Panc1 (cell line): Measurements from ENCODE around the gene SLC9A8.

Source experiments
- POLR2AphosphoS5 ChIP-seq: IDR thresholded peaks from 2 replicates; pipeline ENCODE4 v1.6.1; 2012; ENCODE audit warnings: mild to moderate bottlenecking, low read depth, low read length, moderate library complexity
- SIN3A ChIP-seq: IDR thresholded peaks from 2 replicates; pipeline ENCODE4 v1.6.1; 2012; ENCODE audit warnings: low read depth, mild to moderate bottlenecking, low read length, moderate library complexity, borderline replicate concordance; ENCODE audit not compliant: insufficient read depth
- TCF7L2 ChIP-seq: IDR thresholded peaks from 2 replicates; pipeline ENCODE4 v1.6.1; 2011; ENCODE audit warnings: mild to moderate bottlenecking, low read depth, low read length, inconsistent platforms
- TF ChIP-seq, protein P1 (sequence below): fragments of 450-650 bp; IDR thresholded peaks from 2 replicates; pipeline ENCODE4 v1.5.1; 2017; ENCODE audit warnings: mild to moderate bottlenecking
- TF ChIP-seq, protein P2 (sequence below), 2 experiments: IDR thresholded peaks; 2 replicates each; pipeline ENCODE4 v1.6.1; 2011 to 2012; ENCODE audit warnings: low read depth in 2 of 2, control low read depth in 1 of 2, low read length in 1 of 2, mild to moderate bottlenecking in 1 of 2, moderate library complexity in 1 of 2; ENCODE audit not compliant: insufficient read depth in 1 of 2

- TF ChIP-seq, protein P1, sequence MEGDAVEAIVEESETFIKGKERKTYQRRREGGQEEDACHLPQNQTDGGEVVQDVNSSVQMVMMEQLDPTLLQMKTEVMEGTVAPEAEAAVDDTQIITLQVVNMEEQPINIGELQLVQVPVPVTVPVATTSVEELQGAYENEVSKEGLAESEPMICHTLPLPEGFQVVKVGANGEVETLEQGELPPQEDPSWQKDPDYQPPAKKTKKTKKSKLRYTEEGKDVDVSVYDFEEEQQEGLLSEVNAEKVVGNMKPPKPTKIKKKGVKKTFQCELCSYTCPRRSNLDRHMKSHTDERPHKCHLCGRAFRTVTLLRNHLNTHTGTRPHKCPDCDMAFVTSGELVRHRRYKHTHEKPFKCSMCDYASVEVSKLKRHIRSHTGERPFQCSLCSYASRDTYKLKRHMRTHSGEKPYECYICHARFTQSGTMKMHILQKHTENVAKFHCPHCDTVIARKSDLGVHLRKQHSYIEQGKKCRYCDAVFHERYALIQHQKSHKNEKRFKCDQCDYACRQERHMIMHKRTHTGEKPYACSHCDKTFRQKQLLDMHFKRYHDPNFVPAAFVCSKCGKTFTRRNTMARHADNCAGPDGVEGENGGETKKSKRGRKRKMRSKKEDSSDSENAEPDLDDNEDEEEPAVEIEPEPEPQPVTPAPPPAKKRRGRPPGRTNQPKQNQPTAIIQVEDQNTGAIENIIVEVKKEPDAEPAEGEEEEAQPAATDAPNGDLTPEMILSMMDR = no peak
- TF ChIP-seq POLR2AphosphoS5 (no peak), TCF7L2 (no peak), SIN3A (no peak)
- TF ChIP-seq, protein P2, sequence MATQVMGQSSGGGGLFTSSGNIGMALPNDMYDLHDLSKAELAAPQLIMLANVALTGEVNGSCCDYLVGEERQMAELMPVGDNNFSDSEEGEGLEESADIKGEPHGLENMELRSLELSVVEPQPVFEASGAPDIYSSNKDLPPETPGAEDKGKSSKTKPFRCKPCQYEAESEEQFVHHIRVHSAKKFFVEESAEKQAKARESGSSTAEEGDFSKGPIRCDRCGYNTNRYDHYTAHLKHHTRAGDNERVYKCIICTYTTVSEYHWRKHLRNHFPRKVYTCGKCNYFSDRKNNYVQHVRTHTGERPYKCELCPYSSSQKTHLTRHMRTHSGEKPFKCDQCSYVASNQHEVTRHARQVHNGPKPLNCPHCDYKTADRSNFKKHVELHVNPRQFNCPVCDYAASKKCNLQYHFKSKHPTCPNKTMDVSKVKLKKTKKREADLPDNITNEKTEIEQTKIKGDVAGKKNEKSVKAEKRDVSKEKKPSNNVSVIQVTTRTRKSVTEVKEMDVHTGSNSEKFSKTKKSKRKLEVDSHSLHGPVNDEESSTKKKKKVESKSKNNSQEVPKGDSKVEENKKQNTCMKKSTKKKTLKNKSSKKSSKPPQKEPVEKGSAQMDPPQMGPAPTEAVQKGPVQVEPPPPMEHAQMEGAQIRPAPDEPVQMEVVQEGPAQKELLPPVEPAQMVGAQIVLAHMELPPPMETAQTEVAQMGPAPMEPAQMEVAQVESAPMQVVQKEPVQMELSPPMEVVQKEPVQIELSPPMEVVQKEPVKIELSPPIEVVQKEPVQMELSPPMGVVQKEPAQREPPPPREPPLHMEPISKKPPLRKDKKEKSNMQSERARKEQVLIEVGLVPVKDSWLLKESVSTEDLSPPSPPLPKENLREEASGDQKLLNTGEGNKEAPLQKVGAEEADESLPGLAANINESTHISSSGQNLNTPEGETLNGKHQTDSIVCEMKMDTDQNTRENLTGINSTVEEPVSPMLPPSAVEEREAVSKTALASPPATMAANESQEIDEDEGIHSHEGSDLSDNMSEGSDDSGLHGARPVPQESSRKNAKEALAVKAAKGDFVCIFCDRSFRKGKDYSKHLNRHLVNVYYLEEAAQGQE (IDR thresholded peaks at IDR 0.05; ENCODE audit: insufficient read depth in 1 of 2, low read depth in 2 of 2, low read length in 1 of 2) = no peak
These were observed 46.4 kb downstream of the SLC9A8 start for GRCh38 chr20:49859011-49859410.
